Omental fat pad (tissue), 4 donors: ENCODE data around the gene DNAJC10. TPM values are rescaled to one million over a fixed set of nuclear protein-coding genes. Genes with fewer than 3 reads are reported as not detected.
"Not testable (repeated sequence)": the region's sequence is repeated elsewhere in the genome, so short reads cannot be mapped to it uniquely, and the experiment has no call there.

Experiments
- ATAC-seq: fragments of 150-250 bp; one replicate; pipeline ENCODE4 v1.9.1; 2016; ENCODE audit warnings: mild to moderate bottlenecking, moderate library complexity; ENCODE audit not compliant: low FRiP score
- DNase-seq: peaks from one replicate; pipeline ENCODE4 v3.0.0-alpha.2; 2019; ENCODE audit warnings: low spot score
- total RNA-seq, 4 donors: library from RNA; depleted of rRNA; stranded (reverse); fragments of >200 nt; gene quantifications; one replicate each; pipeline ENCODE4 v1.1.0, GENCODE V29; 2016
- TF ChIP-seq, protein P1 (sequence below), 3 donors: fragments of 450-650 bp; IDR thresholded peaks; one replicate each; pipeline ENCODE4 v1.5.1; 2016 to 2017; ENCODE audit warnings: antibody characterized with exemption in 3 of 3, mild to moderate bottlenecking in 3 of 3, moderate library complexity in 2 of 3

The DNAJC10 gene
- total RNA-seq, 4 donors from 2014 or later = 41.1 to 61.9 (median 44.6) TPM

DNA sequence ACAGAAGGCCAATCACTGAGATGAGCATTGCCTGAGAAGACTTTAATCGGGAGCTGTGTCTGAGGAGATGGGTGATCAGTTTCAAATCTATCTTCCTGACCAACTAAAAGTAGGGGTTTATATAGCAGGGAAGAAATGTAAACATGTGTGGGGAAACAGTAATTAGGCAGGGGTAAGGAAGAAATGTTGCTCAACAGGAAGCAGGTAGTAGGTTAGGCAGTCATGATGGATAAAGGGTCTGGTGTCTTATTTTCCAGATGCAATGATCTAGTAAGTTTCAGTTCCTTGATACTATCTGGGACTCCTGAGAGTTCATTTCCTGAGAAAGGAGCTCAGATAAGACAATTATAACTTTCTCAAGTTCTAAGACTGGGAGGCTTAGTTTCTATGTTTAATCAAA, 33.8 kb upstream of the DNAJC10 start:
- ATAC-seq (no peak), DNase-seq (no peak)
- TF ChIP-seq, protein P1, sequence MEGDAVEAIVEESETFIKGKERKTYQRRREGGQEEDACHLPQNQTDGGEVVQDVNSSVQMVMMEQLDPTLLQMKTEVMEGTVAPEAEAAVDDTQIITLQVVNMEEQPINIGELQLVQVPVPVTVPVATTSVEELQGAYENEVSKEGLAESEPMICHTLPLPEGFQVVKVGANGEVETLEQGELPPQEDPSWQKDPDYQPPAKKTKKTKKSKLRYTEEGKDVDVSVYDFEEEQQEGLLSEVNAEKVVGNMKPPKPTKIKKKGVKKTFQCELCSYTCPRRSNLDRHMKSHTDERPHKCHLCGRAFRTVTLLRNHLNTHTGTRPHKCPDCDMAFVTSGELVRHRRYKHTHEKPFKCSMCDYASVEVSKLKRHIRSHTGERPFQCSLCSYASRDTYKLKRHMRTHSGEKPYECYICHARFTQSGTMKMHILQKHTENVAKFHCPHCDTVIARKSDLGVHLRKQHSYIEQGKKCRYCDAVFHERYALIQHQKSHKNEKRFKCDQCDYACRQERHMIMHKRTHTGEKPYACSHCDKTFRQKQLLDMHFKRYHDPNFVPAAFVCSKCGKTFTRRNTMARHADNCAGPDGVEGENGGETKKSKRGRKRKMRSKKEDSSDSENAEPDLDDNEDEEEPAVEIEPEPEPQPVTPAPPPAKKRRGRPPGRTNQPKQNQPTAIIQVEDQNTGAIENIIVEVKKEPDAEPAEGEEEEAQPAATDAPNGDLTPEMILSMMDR (IDR thresholded peaks at IDR 0.05) = no peak

DNA sequence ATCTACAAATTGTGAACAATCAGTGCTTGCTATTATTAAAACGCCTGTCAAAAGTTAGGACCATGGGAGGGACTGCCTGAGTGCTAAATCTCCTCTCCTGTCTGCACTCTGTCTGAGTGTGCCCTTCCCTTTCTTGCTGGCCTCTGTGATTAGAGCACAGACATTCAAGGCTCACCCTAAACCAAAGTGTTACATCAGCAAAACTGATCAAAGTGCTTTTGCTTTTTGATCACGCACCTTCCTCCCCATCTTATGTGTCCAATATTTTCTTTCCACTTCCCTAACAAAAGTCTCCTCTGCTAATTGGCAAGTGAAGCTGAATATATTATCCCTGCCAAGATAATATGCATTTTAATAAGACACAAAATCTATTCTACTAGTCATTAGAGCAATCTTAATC, 30.5 kb upstream of the DNAJC10 start:
- no peak for DNase-seq
- TF ChIP-seq, protein P1 (IDR thresholded peaks at IDR 0.05) = no peak
- no peak for ATAC-seq

DNA sequence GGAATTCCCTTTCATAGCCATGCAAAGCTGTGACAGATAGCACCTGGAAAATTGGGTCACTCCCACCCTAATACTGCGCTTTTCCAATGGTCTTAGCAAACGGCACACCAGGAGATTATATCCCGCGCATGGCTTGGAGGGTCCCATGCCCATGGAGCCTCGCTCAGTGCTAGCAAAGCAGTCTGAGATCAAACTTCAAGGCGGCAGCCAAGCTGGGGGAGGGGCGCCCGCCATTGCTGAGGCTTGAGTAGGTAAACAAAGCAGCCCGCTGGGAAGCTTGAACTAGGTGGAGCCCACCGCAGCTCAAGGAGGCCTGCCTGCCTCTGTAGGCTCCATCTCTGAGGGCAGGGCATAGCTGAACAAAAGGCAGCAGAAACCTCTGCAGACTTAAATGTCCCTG, 29.3 kb upstream of the DNAJC10 start:
- ATAC-seq, DNase-seq: not testable (repeated sequence)

DNA sequence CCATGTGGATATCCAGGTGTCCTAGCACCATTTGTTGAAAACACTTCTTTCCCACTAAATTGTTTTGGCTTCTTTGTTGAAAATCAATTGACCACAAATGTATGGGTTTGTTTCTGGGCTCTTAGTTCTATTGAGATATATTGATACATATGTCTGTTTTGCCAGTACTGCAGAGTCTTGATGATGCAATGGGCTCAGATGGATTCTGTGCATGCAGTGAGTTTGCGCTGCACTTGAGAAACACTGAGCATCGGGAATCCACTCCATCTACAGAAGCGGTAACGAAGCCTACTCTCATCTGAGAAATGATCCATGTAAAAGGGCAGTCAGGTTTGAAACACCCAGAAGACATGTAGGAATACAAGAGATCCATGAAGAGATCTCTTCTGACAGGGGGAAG, 21.9 kb upstream of the DNAJC10 start:
- no peak for ATAC-seq
- DNase-seq = no peak
- TF ChIP-seq, protein P1 (IDR thresholded peaks at IDR 0.05) = no peak

DNA sequence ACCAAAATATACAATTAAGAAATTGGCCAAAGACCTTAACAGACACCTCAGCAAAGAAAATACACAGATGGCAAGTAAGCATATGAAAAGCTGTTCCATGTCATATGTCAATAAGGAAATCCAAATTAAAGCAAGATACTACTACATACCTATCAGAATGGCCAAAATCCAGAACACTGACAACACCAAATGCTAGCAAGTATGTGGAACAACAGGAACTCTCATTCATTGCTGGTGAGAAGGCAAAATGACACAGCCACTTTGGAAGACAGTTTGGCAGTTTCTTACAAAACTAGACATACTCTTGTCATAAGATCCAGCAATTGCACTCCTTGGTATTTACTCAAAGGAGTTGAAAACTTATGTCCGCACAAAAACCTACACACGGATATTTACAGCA, 20.3 kb upstream of the DNAJC10 start:
- no peak for ATAC-seq

DNA sequence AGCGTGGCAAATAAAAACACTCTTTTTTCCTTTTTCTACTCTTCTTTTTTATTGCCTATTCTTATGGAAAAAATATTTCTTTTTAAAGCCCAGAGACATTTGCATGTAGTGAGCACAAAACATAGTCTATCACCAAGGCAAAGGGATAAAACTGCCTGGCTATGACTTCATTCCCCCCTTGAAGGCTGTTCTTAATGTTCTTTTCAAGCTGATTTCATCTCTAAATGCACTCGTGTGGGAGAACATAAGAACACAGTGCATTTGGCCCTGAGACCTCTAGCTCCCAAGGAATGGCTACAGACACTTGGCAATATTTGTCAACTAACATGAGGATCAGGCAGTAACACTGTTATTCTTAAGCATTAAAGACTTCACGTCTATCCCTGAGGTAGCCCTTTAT, 17.4 kb upstream of the DNAJC10 start:
- no peak for ATAC-seq
- no peak for DNase-seq
- TF ChIP-seq, protein P1 (IDR thresholded peaks at IDR 0.05) = no peak

More for the DNA sequence above, 20.3 kb upstream of the DNAJC10 start:
- TF ChIP-seq, protein P1 (IDR thresholded peaks at IDR 0.05) = no peak
- DNase-seq = no peak

DNA sequence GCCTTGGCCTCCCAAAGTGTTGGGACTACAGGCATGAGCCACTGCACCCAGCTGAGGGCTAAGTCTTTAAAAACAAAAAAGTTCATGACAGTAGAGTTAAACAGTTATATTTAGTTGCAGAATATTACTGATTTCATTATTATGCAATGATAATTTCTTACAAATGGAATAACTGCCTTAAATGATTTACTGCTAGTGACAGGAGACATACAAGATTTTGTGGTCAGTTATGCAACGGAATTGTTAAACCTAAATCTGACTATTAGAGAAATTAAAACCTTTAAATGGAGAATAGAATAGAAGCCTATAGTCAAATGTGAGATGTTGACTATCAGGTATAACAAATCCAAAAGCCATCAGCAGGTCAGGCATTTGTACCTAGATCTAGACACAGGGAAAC, 10.3 kb upstream of the DNAJC10 start:
- DNase-seq (no peak), ATAC-seq (no peak)
- TF ChIP-seq, protein P1 (IDR thresholded peaks at IDR 0.05) = no peak

DNA sequence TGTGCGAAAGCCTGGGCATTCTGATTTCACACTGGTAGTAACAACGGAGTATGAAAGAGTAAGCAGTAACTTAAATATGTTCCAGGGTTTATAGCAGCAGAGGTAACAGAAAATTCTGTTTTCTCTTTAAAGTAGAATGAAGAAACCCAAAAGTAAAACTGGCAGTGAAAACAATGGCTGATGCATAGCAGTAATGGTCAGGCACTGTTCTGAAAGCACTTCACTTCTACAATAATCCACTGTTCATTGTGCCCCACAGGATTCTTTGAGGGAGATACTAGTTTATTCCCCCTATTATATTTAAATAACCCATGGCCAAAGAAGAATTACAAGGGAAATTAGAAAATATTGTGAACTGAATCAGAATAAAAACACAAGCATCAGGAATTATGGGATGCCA, 9.3 kb upstream of the DNAJC10 start:
- TF ChIP-seq, protein P1 (IDR thresholded peaks at IDR 0.05) = no peak
- DNase-seq (no peak), ATAC-seq (no peak)
